HL-60/S4 treated with phorbol 12-myristate 13-acetate at 8.2 ng/mL for 4 days and 3 days (cell line): Measurements from ENCODE around the gene AIP.

Experiments
- in situ Hi-C: fragments of 300-500 bp; cut with MboI; formaldehyde crosslinking; loops from 2 replicates; pipeline ENCODE4 v1.15.0; 2022; ENCODE audit warnings: low sequenced_read_pairs

Gene AIP

GRCh38 chr11:67525275-67525976 lies 42.6 kb downstream of the AIP start:
- in situ Hi-C loops, result no loop called here

GRCh38 chr11:67528376-67528775 lies 45.5 kb downstream of the AIP start:
- in situ Hi-C loops, result no loop called here

GRCh38 chr11:67530282-67530592 lies 47.4 kb downstream of the AIP start:
- in situ Hi-C loops, result no loop called here

- in situ Hi-C loops, result no loop called here
Measured at GRCh38 chr11:67532889-67533288, 50.1 kb downstream of the AIP start.

GRCh38 chr11:67534070-67534679 lies 51.3 kb downstream of the AIP start:
- in situ Hi-C loops, result no loop called here

- in situ Hi-C loops, result no loop called here
Measured at GRCh38 chr11:67535561-67535960, 52.7 kb downstream of the AIP start.

GRCh38 chr11:67538306-67538705 lies 55.5 kb downstream of the AIP start:
- in situ Hi-C loops, result no loop called here

- in situ Hi-C loops, result no loop called here
Measured at GRCh38 chr11:67538823-67539505, 56.1 kb downstream of the AIP start.

- in situ Hi-C loops, result no loop called here
Measured at GRCh38 chr11:67539550-67539949, 56.7 kb downstream of the AIP start.
